ENCODE results near the gene SSRP1. TPM values are rescaled to one million over a fixed set of nuclear protein-coding genes. Genes with fewer than 3 reads are reported as not detected.
"Not testable (repeated sequence)": the region's sequence is repeated elsewhere in the genome, so short reads cannot be mapped to it uniquely, and the experiment has no call there.

SSRP1 gene
- total RNA-seq, 1 donor from 2014 or later, result 62.2 TPM

DNA sequence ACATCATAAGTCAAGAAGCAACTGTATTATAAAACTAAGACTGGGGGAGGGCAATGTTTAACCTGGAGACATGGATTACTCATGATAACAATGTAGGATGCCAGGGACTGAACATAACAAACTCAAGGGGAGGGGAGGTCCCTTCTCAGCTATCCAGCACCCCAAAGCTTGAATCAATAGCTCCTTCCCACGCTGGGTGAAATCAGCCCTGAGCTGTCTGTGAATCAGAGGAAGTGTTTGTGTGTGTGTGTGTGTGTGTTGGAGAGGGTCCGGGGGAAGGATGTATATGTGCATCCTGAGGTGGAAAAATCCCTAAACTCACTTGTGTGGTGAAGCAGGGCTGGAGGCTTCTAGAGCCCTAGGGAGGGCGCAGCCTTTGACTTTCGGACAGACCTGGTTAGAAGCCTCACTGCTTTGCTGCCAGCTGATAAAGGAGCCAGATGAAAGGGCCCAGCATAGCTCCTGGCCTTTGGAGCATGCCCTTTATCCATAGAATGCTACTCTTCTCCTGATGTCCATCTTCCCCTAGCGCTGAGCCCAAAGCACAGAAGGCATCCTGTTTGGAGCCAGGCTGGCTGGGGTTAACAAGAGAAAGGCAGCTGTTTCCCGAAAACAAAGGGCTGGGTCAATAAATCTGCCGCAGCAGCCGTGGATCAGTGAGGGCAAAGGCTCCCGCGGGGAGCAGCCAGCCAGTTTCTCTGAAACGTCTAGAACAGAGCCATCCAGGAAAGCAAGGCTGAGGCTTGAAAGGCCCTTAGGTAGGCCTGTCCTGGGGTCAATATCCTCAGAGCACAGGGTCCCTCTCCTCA, 46.7 kb downstream of the SSRP1 start:
- H3K27ac ChIP-seq, result peak overlapping the region; percentile 41
- peak in 1 of 2 donors; percentile 14 for ATAC-seq

DNA sequence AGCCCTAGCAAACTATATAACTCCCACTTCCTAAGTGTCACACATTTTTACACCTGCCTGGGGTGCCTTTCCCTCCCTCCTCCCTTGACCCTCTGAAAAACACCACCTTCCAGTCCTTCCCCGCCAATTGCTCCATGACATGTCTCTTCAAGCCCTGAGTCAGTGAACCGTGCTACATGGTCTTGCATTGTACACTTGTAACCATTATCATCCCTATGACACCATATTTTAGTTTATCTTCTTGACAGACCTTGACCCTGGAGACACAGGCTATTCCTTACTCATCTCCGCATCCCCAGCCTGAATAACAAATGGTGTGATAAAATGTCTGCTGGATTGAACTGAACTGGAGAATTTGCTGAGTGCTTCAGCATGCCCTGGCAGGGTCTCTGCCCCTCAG, 47.8 kb downstream of the SSRP1 start:
- Histone ChIP-seq H3K27ac (no peak overlapping the region), H3K4me1 (peaks cover 14% of the 10 kb centered on the region), H3K36me3 (no peaks in the 10 kb centered on the region), H3K27me3 (ENCODE audit: low read depth) (no peaks in the 10 kb centered on the region), H3K4me3 (no peak overlapping the region), H3K9me3 (no peaks in the 10 kb centered on the region)
- no peak for DNase-seq
- intact Hi-C loops (cut with DNase I), result no loop called here
- TF ChIP-seq, protein P1, sequence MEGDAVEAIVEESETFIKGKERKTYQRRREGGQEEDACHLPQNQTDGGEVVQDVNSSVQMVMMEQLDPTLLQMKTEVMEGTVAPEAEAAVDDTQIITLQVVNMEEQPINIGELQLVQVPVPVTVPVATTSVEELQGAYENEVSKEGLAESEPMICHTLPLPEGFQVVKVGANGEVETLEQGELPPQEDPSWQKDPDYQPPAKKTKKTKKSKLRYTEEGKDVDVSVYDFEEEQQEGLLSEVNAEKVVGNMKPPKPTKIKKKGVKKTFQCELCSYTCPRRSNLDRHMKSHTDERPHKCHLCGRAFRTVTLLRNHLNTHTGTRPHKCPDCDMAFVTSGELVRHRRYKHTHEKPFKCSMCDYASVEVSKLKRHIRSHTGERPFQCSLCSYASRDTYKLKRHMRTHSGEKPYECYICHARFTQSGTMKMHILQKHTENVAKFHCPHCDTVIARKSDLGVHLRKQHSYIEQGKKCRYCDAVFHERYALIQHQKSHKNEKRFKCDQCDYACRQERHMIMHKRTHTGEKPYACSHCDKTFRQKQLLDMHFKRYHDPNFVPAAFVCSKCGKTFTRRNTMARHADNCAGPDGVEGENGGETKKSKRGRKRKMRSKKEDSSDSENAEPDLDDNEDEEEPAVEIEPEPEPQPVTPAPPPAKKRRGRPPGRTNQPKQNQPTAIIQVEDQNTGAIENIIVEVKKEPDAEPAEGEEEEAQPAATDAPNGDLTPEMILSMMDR (IDR thresholded peaks at IDR 0.05), result no peak
- ATAC-seq, result no peak

More for the DNA sequence above, 46.7 kb downstream of the SSRP1 start:
- Histone ChIP-seq H3K9me3 (no peaks in the 10 kb centered on the region), H3K27me3 (ENCODE audit: low read depth) (no peaks in the 10 kb centered on the region), H3K4me3 (no peak overlapping the region), H3K4me1 (peaks cover 14% of the 10 kb centered on the region), H3K36me3 (no peaks in the 10 kb centered on the region)
- intact Hi-C loops (cut with DNase I), result no loop called here
- TF ChIP-seq, protein P1 (IDR thresholded peaks at IDR 0.05), result no peak
- no peak for DNase-seq

DNA sequence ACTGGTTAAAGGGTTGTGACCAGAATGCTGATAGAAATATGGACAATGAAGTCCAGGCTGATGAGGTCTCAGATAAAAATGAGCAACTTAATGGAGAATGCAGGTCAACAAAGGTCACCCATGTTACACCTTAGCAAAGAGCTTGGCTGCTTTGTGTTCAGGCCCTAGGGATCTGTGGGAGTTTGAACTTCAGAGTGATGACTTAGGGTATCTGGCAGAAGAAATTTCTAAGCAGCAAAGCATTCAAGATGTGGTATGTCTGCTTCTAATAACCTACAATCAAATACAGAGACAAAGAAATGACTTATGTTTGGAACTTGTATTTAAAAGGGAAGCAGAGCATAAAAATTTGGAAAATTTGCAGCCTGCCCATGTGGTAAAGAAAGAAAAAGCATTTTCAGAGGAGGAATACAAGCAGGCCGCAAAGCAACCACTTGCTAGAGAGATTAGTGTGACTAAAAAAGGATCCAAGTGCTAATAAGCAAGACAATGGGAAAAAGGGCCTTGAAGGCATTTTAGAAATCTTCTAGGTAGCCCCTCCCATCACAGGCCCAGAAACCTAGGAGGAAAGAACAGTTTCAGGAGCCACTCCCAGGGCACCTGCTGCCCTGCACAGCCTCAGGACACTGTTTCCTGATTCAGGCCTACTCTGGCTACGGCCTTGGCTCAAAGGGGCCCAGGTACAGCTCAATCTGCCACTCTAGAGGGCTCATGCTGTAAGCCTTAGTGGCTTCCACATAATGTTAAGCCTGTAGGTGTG, 52.3 kb downstream of the SSRP1 start:
- no peak overlapping the region for H3K27ac ChIP-seq
- no peak overlapping the region for H3K4me3 ChIP-seq
- peak in 1 of 2 donors; percentile 13 for ATAC-seq
- no peaks in the 10 kb centered on the region for H3K9me3 ChIP-seq
- intact Hi-C loops (cut with DNase I), result no loop called here
- TF ChIP-seq, protein P1 (IDR thresholded peaks at IDR 0.05), result no peak
- H3K27me3 ChIP-seq (ENCODE audit: low read depth), result no peaks in the 10 kb centered on the region
- no peaks in the 10 kb centered on the region for H3K36me3 ChIP-seq
- DNase-seq, result no peak
- peaks cover 12% of the 10 kb centered on the region for H3K4me1 ChIP-seq

DNA sequence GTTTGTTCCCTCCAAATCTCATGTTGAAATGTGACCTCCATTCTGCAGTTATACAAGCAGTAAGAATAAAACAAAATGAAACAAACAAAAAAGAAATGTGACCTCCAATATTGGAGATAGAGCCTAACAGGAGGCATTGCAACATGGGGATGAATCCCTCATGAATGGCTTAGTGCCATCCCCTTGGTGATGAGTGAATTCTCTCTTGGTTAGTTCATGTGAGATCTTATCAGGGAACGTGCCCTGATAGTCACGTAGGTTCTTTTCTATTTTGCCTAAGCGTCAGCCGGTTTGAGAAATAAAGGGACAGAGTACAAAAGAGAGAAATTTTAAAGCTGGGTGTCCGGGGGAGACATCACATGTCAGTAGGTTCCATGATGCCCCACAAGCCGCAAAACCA, 54.1 kb downstream of the SSRP1 start:
- H3K4me1 ChIP-seq, result peaks cover 30% of the 10 kb centered on the region
- H3K36me3 ChIP-seq; intact Hi-C loops (cut with DNase I); DNase-seq; H3K9me3 ChIP-seq; H3K27ac ChIP-seq; H3K4me3 ChIP-seq; ATAC-seq; H3K27me3 ChIP-seq (ENCODE audit: low read depth): not testable (repeated sequence)

DNA sequence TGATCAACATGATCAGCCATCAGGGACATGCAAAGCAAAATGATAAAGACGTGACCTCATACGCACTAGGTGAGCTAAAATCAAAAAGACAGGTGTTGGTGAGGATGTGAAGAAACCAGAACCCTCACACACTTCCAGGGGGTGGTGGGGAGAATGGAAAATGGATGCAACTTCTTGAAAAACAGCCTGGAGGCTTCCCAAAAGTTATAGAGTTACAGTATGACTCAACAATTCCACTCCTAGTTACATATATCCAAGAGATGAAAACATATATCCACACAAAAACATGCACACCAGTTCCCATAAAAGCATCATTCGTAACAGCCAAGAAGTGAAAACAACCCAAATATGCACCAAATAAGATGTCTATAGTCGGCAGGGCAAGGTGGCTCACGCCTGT, 56.6 kb downstream of the SSRP1 start:
- intact Hi-C loops (cut with DNase I), result no loop called here
- Histone ChIP-seq H3K36me3 (no peaks in the 10 kb centered on the region), H3K4me3 (no peak overlapping the region), H3K27ac (no peak overlapping the region), H3K27me3 (ENCODE audit: low read depth) (no peaks in the 10 kb centered on the region), H3K4me1 (peaks cover 34% of the 10 kb centered on the region), H3K9me3 (no peaks in the 10 kb centered on the region)
- TF ChIP-seq, protein P1 (IDR thresholded peaks at IDR 0.05), result no peak
- DNase-seq (no peak), ATAC-seq (no peak)

DNA sequence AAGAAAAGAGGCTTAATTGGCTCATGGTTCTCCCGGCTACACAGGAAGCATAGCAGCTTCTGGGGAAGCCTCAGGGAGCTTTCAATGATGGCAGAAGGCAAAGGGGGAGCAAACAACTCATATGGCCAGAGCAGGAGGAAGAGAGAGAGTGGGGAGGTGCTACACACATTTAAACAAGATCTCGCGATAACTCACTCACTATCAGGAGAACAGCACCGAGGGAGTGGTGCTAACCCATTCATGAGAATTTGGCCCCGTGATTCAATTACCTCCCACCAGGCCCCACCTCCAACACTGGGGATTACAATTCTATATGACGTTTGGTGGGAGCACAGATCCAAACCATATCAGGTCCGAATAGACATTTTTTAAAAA, 57.0 kb downstream of the SSRP1 start:
- Histone ChIP-seq H3K4me3 (no peak overlapping the region), H3K27ac (peak overlapping the region; percentile 67), H3K4me1 (peaks cover 34% of the 10 kb centered on the region), H3K27me3 (ENCODE audit: low read depth) (no peaks in the 10 kb centered on the region), H3K9me3 (peaks cover 1% of the 10 kb centered on the region), H3K36me3 (no peaks in the 10 kb centered on the region)
- TF ChIP-seq, protein P1 (IDR thresholded peaks at IDR 0.05), result no peak
- DNase-seq (no peak), ATAC-seq (no peak)
- intact Hi-C loops (cut with DNase I), result no loop called here
